A549 (cell line): Measurements from ENCODE around the gene SNX2. TPM values are rescaled to one million over a fixed set of nuclear protein-coding genes. Genes with fewer than 3 reads are reported as not detected.

Experiments used
- ATAC-seq, 2 experiments: fragments of 200-7000 bp in 1 of 2; fragments of >200 bp in 1 of 2; cut with Nextera tagmentation in 1 of 2; cut with Tn5 transposase in 1 of 2; 3 replicates each; pipeline versions ENCODE4 v1.8.0 to v1.9.1; 2018 to 2020; ENCODE audit warnings: mild to moderate bottlenecking in 1 of 2, moderate library complexity in 1 of 2
- CTCF ChIA-PET: fragments of 300-600 bp; sonication (Branson Sonifier 250); formaldehyde crosslinking; extraction: SDS; loops from one replicate; lab custom pipeline; 2021; ENCODE audit warnings: antibody characterized with exemption, inconsistent platforms; lab: Yijun Ruan, JAX
- POLR2A ChIA-PET: fragments of 350-600 bp; formaldehyde crosslinking; extraction: SDS; loops from one replicate; lab custom pipeline; 2021; ENCODE audit warnings: antibody characterized with exemption, inconsistent platforms; lab: Yijun Ruan, JAX
- DNase-seq, 2 experiments: peaks; one replicate each; pipeline versions ENCODE4 v3.0.0 to v3.0.0-alpha.2; 2011 to 2016; ENCODE audit warnings: low read depth in 1 of 2, low spot score in 1 of 2
- FAIRE-seq: peaks from 2 replicates; lab custom pipeline; 2011; peaks lifted over from hg19 to GRCh38; lab: Jason Lieb, UNC
- H3K27ac ChIP-seq, 2 experiments: fragments of >200 bp; sonication (Bioruptor Twin); formaldehyde crosslinking; 3 replicates each; pipeline ENCODE4 v1.5.1; 2016 to 2017
- H3K4me1 ChIP-seq: fragments of >200 bp; sonication (Bioruptor Twin); formaldehyde crosslinking; 3 replicates; pipeline ENCODE4 v1.6.1; 2016
- H3K4me2 ChIP-seq: fragments of >200 bp; sonication (Bioruptor Twin); formaldehyde crosslinking; 3 replicates; pipeline ENCODE4 v1.6.1; 2016
- H3K4me3 ChIP-seq: fragments of >200 bp; sonication (Bioruptor Twin); formaldehyde crosslinking; 3 replicates; pipeline ENCODE4 v1.5.1; 2016
- H3K9me3 ChIP-seq: fragments of >200 bp; sonication (Bioruptor Twin); formaldehyde crosslinking; 3 replicates; pipeline ENCODE4 v1.6.1; 2016
- CBX2 ChIP-seq: fragments of 200-600 bp; sonication (generic); IDR thresholded peaks from 2 replicates; pipeline ENCODE4 v1.6.1; 2016; ENCODE audit warnings: low read depth, mild to moderate bottlenecking, borderline replicate concordance
- CEBPB ChIP-seq, 2 experiments: fragments of >200 bp in 1 of 2; sonication (Bioruptor Twin) in 1 of 2; formaldehyde crosslinking in 1 of 2; IDR thresholded peaks; 2 replicates each; pipeline ENCODE4 v1.6.1; 2012 to 2016
- CHD2 ChIP-seq: fragments of 150-350 bp; IDR thresholded peaks from 2 replicates; pipeline ENCODE4 v1.6.1; 2014; ENCODE audit warnings: low read length; ENCODE audit not compliant: partially characterized antibody
- EHF ChIP-seq: fragments of 250-450 bp; sonication (Bioruptor Pico); IDR thresholded peaks from 2 replicates; pipeline ENCODE4 v1.5.0; 2020; ENCODE audit warnings: mild to moderate bottlenecking
- FOSB ChIP-seq: fragments of 250-450 bp; sonication (Bioruptor Pico); IDR thresholded peaks from 2 replicates; pipeline ENCODE4 v1.5.0; 2020; ENCODE audit warnings: mild to moderate bottlenecking, moderate library complexity
- FOXS1 ChIP-seq: fragments of 250-450 bp; sonication (Bioruptor Pico); IDR thresholded peaks from 2 replicates; pipeline ENCODE4 v1.5.0; 2020; ENCODE audit warnings: mild to moderate bottlenecking, moderate library complexity
- HDAC2 ChIP-seq: fragments of 200-600 bp; sonication (generic); IDR thresholded peaks from 2 replicates; pipeline ENCODE4 v1.6.1; 2016
- HEYL ChIP-seq: fragments of 250-450 bp; sonication (Bioruptor Pico); IDR thresholded peaks from 2 replicates; pipeline ENCODE4 v1.8.0; 2021; ENCODE audit warnings: mild to moderate bottlenecking, moderate library complexity
- HOXA7 ChIP-seq: fragments of 250-450 bp; sonication (Bioruptor Pico); IDR thresholded peaks from 2 replicates; pipeline ENCODE4 v1.5.0; 2020; ENCODE audit warnings: mild to moderate bottlenecking, moderate library complexity
- MAFK ChIP-seq: fragments of 450-650 bp; IDR thresholded peaks from 2 replicates; pipeline ENCODE4 v1.6.1; 2014; ENCODE audit not compliant: partially characterized antibody
- NFE2L2 ChIP-seq: fragments of 150-350 bp; conservative IDR thresholded peaks from 2 replicates; pipeline ENCODE4 v1.6.1; 2014; ENCODE audit warnings: low read length
- NPAS2 ChIP-seq: fragments of 250-450 bp; sonication (Bioruptor Pico); IDR thresholded peaks from 2 replicates; pipeline ENCODE4 v1.8.0; 2022; ENCODE audit warnings: mild to moderate bottlenecking, moderate library complexity, borderline replicate concordance
- PHF8 ChIP-seq: fragments of 200-600 bp; sonication (generic); IDR thresholded peaks from 2 replicates; pipeline ENCODE4 v1.6.1; 2016; ENCODE audit warnings: low read depth, mild to moderate bottlenecking, antibody characterized with exemption, moderate library complexity, borderline replicate concordance
- POLR2A ChIP-seq: IDR thresholded peaks from 2 replicates; pipeline ENCODE4 v1.6.1; 2012; ENCODE audit warnings: mild to moderate bottlenecking, low read length
- RAD21 ChIP-seq, 2 experiments: fragments of >200 bp in 1 of 2; sonication (Bioruptor Twin) in 1 of 2; formaldehyde crosslinking in 1 of 2; IDR thresholded peaks in 1 of 2; conservative IDR thresholded peaks in 1 of 2; 2 replicates in 1 of 2; 3 replicates in 1 of 2; pipeline ENCODE4 v1.6.1; 2012 to 2018; ENCODE audit warnings: inconsistent platforms in 1 of 2
- RARB ChIP-seq: fragments of 250-450 bp; sonication (Bioruptor Pico); IDR thresholded peaks from 2 replicates; pipeline ENCODE4 v1.8.0; 2021; ENCODE audit warnings: mild to moderate bottlenecking, moderate library complexity
- RNF2 ChIP-seq: fragments of 200-600 bp; sonication (generic); IDR thresholded peaks from 2 replicates; pipeline ENCODE4 v1.6.1; 2016; ENCODE audit warnings: low read depth, mild to moderate bottlenecking, antibody characterized with exemption, moderate library complexity, borderline replicate concordance
- TP53 ChIP-seq: fragments of 250-450 bp; sonication (Bioruptor Pico); IDR thresholded peaks from 2 replicates; pipeline ENCODE4 v1.5.0; 2021; ENCODE audit warnings: mild to moderate bottlenecking, moderate library complexity
- ZNF302 ChIP-seq: fragments of 250-450 bp; sonication (Bioruptor Pico); IDR thresholded peaks from 2 replicates; pipeline ENCODE4 v1.9.0; 2021; ENCODE audit warnings: inconsistent platforms, mild to moderate bottlenecking, moderate library complexity
- WGBS: methylation state at CpG from one replicate; pipeline ENCODE4 v1.1.6; 2017; ENCODE audit errors: missing lambda C conversion rate; 5-methylcytosine and 5-hydroxymethylcytosine counted together
- polyA plus RNA-seq, 4 experiments: library from polyadenylated mRNA; depleted of rRNA in 3 of 4; stranded (reverse); fragments of >200 nt; fragmentation: RNase III in 1 of 4; extraction: RNeasy Plus Mini Kit Qiagen cat#74134 plus additional on column Dnase treatment in 1 of 4; gene quantifications; 2 replicates in 3 of 4; 3 replicates in 1 of 4; pipeline ENCODE4 v1.2.3, GENCODE V29; 2011 to 2017
- TF ChIP-seq, protein P1 (sequence below): fragments of >200 bp; sonication (Bioruptor Twin); formaldehyde crosslinking; IDR thresholded peaks from 3 replicates; pipeline ENCODE4 v1.6.1; 2016
- TF ChIP-seq, protein P2 (sequence below): fragments of 450-650 bp; IDR thresholded peaks from 2 replicates; pipeline ENCODE4 v1.6.1; 2014; ENCODE audit warnings: antibody characterized with exemption

Gene SNX2
- polyA plus RNA-seq, 2 of the 4 experiments (the other 2 are of a cell fraction): 52.9 to 60.6 TPM

DNA sequence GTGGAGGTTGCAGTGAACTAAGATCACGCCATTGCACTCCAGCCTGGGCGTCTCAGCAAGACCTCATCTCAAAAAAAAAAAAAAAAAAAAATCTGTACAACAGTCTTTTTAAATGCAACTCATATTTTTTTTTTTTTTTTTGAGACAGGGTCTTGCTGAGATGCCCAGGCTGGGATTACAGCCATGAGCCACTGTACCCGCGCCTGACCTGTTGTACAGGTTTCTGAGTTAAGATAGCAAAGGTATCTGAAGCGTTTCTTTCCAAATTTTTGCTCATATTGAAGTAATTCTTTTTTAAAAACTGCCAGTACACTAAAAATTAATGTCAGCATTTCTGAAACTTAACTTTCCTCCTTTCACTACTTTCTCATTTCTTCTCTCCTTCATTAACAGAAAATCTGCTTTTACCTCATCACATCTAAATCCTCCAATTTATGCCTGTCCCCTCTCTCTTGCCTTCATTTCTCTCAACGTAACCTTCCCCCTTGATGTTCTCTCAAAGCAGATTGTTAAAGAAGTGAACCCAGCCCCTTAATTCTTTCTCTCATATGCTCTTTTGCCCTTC lies 67.2 kb downstream of the SNX2 start:
- no peak for ATAC-seq
- no peak for DNase-seq
- no peak overlapping the region for H3K27ac ChIP-seq
- no peak overlapping the region for H3K4me2 ChIP-seq
- WGBS: 95% methylated on average over 6 of the region's 6 CpGs
- ChIA-PET POLR2A (no interaction called here), CTCF (no interaction called here)
- H3K4me3 ChIP-seq: no peak overlapping the region
- no peak for FAIRE-seq
- H3K4me1 ChIP-seq: peaks cover 13% of the 10 kb centered on the region
- TF ChIP-seq, protein P1, sequence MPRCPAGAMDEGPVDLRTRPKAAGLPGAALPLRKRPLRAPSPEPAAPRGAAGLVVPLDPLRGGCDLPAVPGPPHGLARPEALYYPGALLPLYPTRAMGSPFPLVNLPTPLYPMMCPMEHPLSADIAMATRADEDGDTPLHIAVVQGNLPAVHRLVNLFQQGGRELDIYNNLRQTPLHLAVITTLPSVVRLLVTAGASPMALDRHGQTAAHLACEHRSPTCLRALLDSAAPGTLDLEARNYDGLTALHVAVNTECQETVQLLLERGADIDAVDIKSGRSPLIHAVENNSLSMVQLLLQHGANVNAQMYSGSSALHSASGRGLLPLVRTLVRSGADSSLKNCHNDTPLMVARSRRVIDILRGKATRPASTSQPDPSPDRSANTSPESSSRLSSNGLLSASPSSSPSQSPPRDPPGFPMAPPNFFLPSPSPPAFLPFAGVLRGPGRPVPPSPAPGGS: no peak
- peak; percentile 24 for TF ChIP-seq MAFK
- H3K9me3 ChIP-seq: no peaks in the 10 kb centered on the region

DNA sequence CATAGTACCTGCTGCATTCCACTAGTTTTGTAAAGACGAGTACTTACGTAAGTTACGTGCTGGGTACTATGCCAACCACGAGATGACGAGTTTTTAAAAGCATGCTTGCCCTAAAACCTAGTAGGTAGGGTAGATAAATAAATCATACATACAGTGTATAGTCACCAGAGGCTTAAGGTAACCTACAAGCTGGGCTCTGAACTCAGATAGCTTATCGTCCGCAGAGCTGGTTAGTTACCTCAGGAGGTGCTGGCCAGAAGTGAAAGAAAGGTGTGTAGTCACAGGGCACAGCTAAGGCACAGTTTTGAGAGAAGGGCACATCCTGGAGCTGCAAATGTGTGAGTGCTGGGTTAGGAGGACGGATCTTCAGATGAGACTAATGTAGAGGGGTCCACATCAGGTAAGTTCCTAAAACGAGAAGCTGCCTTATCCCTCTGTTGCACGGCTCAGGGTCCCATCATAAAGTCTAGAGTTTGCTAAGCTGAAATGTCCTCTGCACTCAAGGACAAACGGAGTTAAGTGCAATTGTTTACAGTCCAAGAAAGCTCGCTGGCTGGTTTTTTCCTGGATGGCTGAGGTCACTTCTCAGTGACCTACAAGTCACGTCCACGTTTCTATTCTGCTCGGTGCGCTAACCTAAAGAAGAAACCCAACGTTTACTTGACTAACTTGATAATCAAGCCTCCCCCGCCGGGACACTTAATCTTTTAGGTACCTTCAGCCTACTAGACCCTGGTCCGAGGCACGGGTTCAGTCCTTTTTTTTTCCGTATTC lies 69.4 kb downstream of the SNX2 start:
- TF ChIP-seq FOXS1 (CRISPR knock-in tag): no peak
- no peak for TF ChIP-seq POLR2A
- TF ChIP-seq PHF8: no peak
- TF ChIP-seq EHF (CRISPR knock-in tag): no peak
- TF ChIP-seq FOSB (CRISPR knock-in tag): no peak
- no peak for TF ChIP-seq NFE2L2
- TF ChIP-seq RNF2: no peak
- no peak for TF ChIP-seq RAD21 (conservative IDR thresholded peaks at IDR 0.05 in 1 of 2, IDR thresholded peaks at IDR 0.05 in 1 of 2)
- no peak for TF ChIP-seq CBX2
- TF ChIP-seq NPAS2 (CRISPR knock-in tag): no peak
- TF ChIP-seq TP53 (CRISPR knock-in tag): no peak
- TF ChIP-seq, protein P2, sequence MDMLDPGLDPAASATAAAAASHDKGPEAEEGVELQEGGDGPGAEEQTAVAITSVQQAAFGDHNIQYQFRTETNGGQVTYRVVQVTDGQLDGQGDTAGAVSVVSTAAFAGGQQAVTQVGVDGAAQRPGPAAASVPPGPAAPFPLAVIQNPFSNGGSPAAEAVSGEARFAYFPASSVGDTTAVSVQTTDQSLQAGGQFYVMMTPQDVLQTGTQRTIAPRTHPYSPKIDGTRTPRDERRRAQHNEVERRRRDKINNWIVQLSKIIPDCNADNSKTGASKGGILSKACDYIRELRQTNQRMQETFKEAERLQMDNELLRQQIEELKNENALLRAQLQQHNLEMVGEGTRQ: no peak
- no peak for TF ChIP-seq ZNF302 (CRISPR knock-in tag)
- no peak for TF ChIP-seq CHD2
- Histone ChIP-seq H3K9me3 (no peaks in the 10 kb centered on the region), H3K4me2 (peak overlapping the region; percentile 90), H3K4me3 (peak overlapping the region; percentile 80), H3K27ac (peak overlapping the region; percentile 94 to 99), H3K4me1 (peaks cover 35% of the 10 kb centered on the region)
- WGBS: 67% methylated on average over 22 of the region's 22 CpGs
- ATAC-seq (no peak), FAIRE-seq (no peak), DNase-seq (no peak)
- CTCF ChIA-PET: interaction anchor here (0.6 to 1.1 kb wide), 3 partner anchors 13 to 373 kb away, joined by 3 read pairs; no protein-coding TSS in a partner anchor
- POLR2A ChIA-PET: interaction anchor here (0.9 to 1.8 kb wide), 4 partner anchors 28 to 191 kb away, joined by 3 to 6 read pairs (median 4); partner anchors contain the start of gene SNX2

DNA sequence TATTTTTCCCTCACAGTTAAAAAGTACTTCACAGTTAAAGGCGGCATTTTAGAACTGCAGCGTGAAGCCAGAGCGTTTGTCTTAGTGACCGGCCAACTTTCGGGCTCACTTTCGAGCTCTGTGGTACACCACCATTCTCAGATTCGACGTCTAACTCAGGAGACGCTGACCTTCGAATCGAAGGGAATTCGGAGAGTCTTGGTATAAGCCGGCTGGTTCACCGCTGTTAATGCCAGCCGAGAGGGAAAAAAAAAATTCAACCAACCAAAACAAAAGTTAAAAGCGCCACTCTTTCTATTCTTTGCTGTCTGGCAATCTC lies 70.0 kb downstream of the SNX2 start:
- Histone ChIP-seq H3K4me2 (peak overlapping the region; percentile 90), H3K9me3 (no peaks in the 10 kb centered on the region), H3K4me1 (peaks cover 40% of the 10 kb centered on the region), H3K4me3 (peak overlapping the region; percentile 80), H3K27ac (peak overlapping the region; percentile 94 to 99)
- FAIRE-seq (no peak), DNase-seq (peak in 1 of 2 experiments; percentile 6), ATAC-seq (peak; percentile 26 to 32)
- POLR2A ChIA-PET: interaction anchor here (0.8 to 1.8 kb wide), 5 partner anchors 28 to 667 kb away, joined by 3 to 6 read pairs (median 4); partner anchors contain the start of genes CSNK1G3 and SNX2
- TF ChIP-seq TP53 (CRISPR knock-in tag) (no peak), RAD21 (conservative IDR thresholded peaks at IDR 0.05 in 1 of 2, IDR thresholded peaks at IDR 0.05 in 1 of 2) (no peak), CEBPB (IDR thresholded peaks at IDR 0.05) (no peak), HEYL (CRISPR knock-in tag) (no peak), HOXA7 (CRISPR knock-in tag) (no peak), HDAC2 (no peak), RARB (CRISPR knock-in tag) (no peak), POLR2A (no peak)
- WGBS: 9% methylated on average over 16 of the region's 16 CpGs
- CTCF ChIA-PET: interaction anchor here (0.7 to 1.1 kb wide), 2 partner anchors 13 to 371 kb away, joined by 3 read pairs; no protein-coding TSS in a partner anchor
